ENCODE data around the gene HDAC9.

The HDAC9 gene

GRCh38 chr7:18546576-18546975, 51.0 kb downstream of the HDAC9 start:
- H3K4me2 ChIP-seq (ENCODE audit: low read length): no peak overlapping the region
- H3K79me2 ChIP-seq (ENCODE audit: control insufficient read depth, low read length): peaks cover 9% of the 10 kb centered on the region; the same call in 1 of the 2 replicates
- no peak overlapping the region for H3K4me3 ChIP-seq (ENCODE audit: low read length)
- H3F3A ChIP-seq (ENCODE audit: control insufficient read depth, insufficient read depth): peaks cover 4% of the 10 kb centered on the region; the same call in 1 of the 2 replicates
- H3K36me3 ChIP-seq (ENCODE audit: control insufficient read depth, low read length): peaks cover 10% of the 10 kb centered on the region
- H3K27me3 ChIP-seq (ENCODE audit: control insufficient read depth, low read length): no peaks in the 10 kb centered on the region
- no peaks in the 10 kb centered on the region for H4K20me1 ChIP-seq (ENCODE audit: control insufficient read depth, insufficient read depth, low read depth, low read length)
- no peak overlapping the region for H3K27ac ChIP-seq (ENCODE audit: low read depth, low read length)
- peaks cover 33% of the 10 kb centered on the region for H3K4me1 ChIP-seq (ENCODE audit: control insufficient read depth, low read length)
- no peaks in the 10 kb centered on the region for H3K9me3 ChIP-seq (ENCODE audit: control insufficient read depth, insufficient read depth, low read length)
- no peaks in the 10 kb centered on the region for H3K9me2 ChIP-seq (replicated peaks; ENCODE audit: control insufficient read depth, low read length)
- no peak for TF ChIP-seq CTCF (IDR thresholded peaks at IDR 0.05; ENCODE audit: low read depth, low read length, poor library complexity, severe bottlenecking)

GRCh38 chr7:18547509-18548187, 52.1 kb downstream of the HDAC9 start:
- Histone ChIP-seq H3K4me2 (ENCODE audit: low read length) (no peak overlapping the region), H3K27me3 (ENCODE audit: control insufficient read depth, low read length) (no peaks in the 10 kb centered on the region), H3K4me3 (ENCODE audit: low read length) (no peak overlapping the region), H3F3A (ENCODE audit: control insufficient read depth, insufficient read depth) (peaks cover 4% of the 10 kb centered on the region; the same call in 1 of the 2 replicates), H3K27ac (ENCODE audit: low read depth, low read length) (no peak overlapping the region), H3K79me2 (ENCODE audit: control insufficient read depth, low read length) (peaks cover 12% of the 10 kb centered on the region), H4K20me1 (ENCODE audit: control insufficient read depth, insufficient read depth, low read depth, low read length) (no peaks in the 10 kb centered on the region), H3K36me3 (ENCODE audit: control insufficient read depth, low read length) (peaks cover 10% of the 10 kb centered on the region), H3K4me1 (ENCODE audit: control insufficient read depth, low read length) (peaks cover 44% of the 10 kb centered on the region), H3K9me2 (replicated peaks; ENCODE audit: control insufficient read depth, low read length) (no peaks in the 10 kb centered on the region), H3K9me3 (ENCODE audit: control insufficient read depth, insufficient read depth, low read length) (no peaks in the 10 kb centered on the region)
- no peak for TF ChIP-seq CTCF (IDR thresholded peaks at IDR 0.05; ENCODE audit: low read depth, low read length, poor library complexity, severe bottlenecking)
- TF ChIP-seq EZH2phosphoT487 (IDR thresholded peaks at IDR 0.05; ENCODE audit: borderline replicate concordance, low read length): no peak

GRCh38 chr7:18548534-18548933, 53.0 kb downstream of the HDAC9 start:
- peaks cover 19% of the 10 kb centered on the region for H3K79me2 ChIP-seq (ENCODE audit: control insufficient read depth, low read length)
- H3K4me1 ChIP-seq (ENCODE audit: control insufficient read depth, low read length): peaks cover 45% of the 10 kb centered on the region
- H3K36me3 ChIP-seq (ENCODE audit: control insufficient read depth, low read length): peaks cover 10% of the 10 kb centered on the region
- H4K20me1 ChIP-seq (ENCODE audit: control insufficient read depth, insufficient read depth, low read depth, low read length): no peaks in the 10 kb centered on the region
- no peaks in the 10 kb centered on the region for H3K9me2 ChIP-seq (replicated peaks; ENCODE audit: control insufficient read depth, low read length)
- no peaks in the 10 kb centered on the region for H3K27me3 ChIP-seq (ENCODE audit: control insufficient read depth, low read length)
- no peaks in the 10 kb centered on the region for H3K9me3 ChIP-seq (ENCODE audit: control insufficient read depth, insufficient read depth, low read length)
- H3K4me3 ChIP-seq (ENCODE audit: low read length): no peak overlapping the region
- no peak overlapping the region for H3K4me2 ChIP-seq (ENCODE audit: low read length)
- H3F3A ChIP-seq (ENCODE audit: control insufficient read depth, insufficient read depth): peaks cover 4% of the 10 kb centered on the region; the same call in 1 of the 2 replicates
- no peak overlapping the region for H3K27ac ChIP-seq (ENCODE audit: low read depth, low read length)
- no peak for TF ChIP-seq EZH2phosphoT487 (IDR thresholded peaks at IDR 0.05; ENCODE audit: borderline replicate concordance, low read length)
- no peak for TF ChIP-seq CTCF (IDR thresholded peaks at IDR 0.05; ENCODE audit: low read depth, low read length, poor library complexity, severe bottlenecking)

Data from DOHH2 (cell line).